22Rv1 (cell line): Measurements from ENCODE around the gene ZC3H11A.

Experiments
- CTCF ChIP-seq: fragments of 450-650 bp; IDR thresholded peaks from 2 replicates; pipeline ENCODE4 v1.5.1; 2017; ENCODE audit warnings: mild to moderate bottlenecking
- ZFX ChIP-seq: fragments of 450-650 bp; IDR thresholded peaks from 2 replicates; pipeline ENCODE4 v1.6.1; 2017; ENCODE audit warnings: antibody characterized with exemption, borderline replicate concordance

- TF ChIP-seq CTCF (no peak), ZFX (no peak)
Measured at GRCh38 chr1:203799157-203799556, 3.7 kb downstream of the ZC3H11A start.
